Smooth muscle cell (in vitro differentiated cells): Measurements from ENCODE around the gene PIK3R2. TPM values are rescaled to one million over a fixed set of nuclear protein-coding genes. Genes with fewer than 3 reads are reported as not detected.

Experiments
- DNase-seq: peaks from one replicate; lab custom pipeline; 2025; ENCODE audit not compliant: unreplicated experiment; lab: John Stamatoyannopoulos, UW
- H2AFZ ChIP-seq: fragments of 200-600 bp; sonication (generic); 2 replicates; pipeline ENCODE4 v1.6.0; 2016; ENCODE audit warnings: antibody characterized with exemption, low read depth, mild to moderate bottlenecking
- H3F3A ChIP-seq: fragments of 200-600 bp; sonication (generic); 2 replicates; pipeline ENCODE4 v1.6.0; 2017; ENCODE audit warnings: antibody characterized with exemption, low read depth
- H3K27ac ChIP-seq: fragments of 200-600 bp; sonication (generic); 2 replicates; pipeline ENCODE4 v1.5.1; 2016; ENCODE audit warnings: low read depth, mild to moderate bottlenecking
- H3K27me3 ChIP-seq: fragments of 200-600 bp; sonication (generic); 2 replicates; pipeline ENCODE4 v1.6.1; 2016; ENCODE audit warnings: low read depth, mild to moderate bottlenecking
- H3K36me3 ChIP-seq: fragments of 200-600 bp; sonication (generic); 2 replicates; pipeline ENCODE4 v1.5.1; 2016; ENCODE audit warnings: low read depth
- H3K4me1 ChIP-seq: fragments of 200-600 bp; sonication (generic); 2 replicates; pipeline ENCODE4 v1.5.1; 2016; ENCODE audit warnings: low read depth
- H3K4me2 ChIP-seq: fragments of 200-600 bp; sonication (generic); 2 replicates; pipeline ENCODE4 v1.6.0; 2016; ENCODE audit warnings: mild to moderate bottlenecking
- H3K4me3 ChIP-seq: fragments of 200-600 bp; sonication (generic); 2 replicates; pipeline ENCODE4 v1.5.1; 2016; ENCODE audit warnings: mild to moderate bottlenecking
- H3K79me2 ChIP-seq: fragments of 200-600 bp; sonication (generic); 2 replicates; pipeline ENCODE4 v1.6.0; 2016; ENCODE audit warnings: low read depth, mild to moderate bottlenecking
- H3K9ac ChIP-seq: fragments of 200-600 bp; sonication (generic); 2 replicates; pipeline ENCODE4 v1.6.0; 2016; ENCODE audit warnings: low read depth
- H3K9me3 ChIP-seq: fragments of 200-600 bp; sonication (generic); replicated peaks from 2 replicates; pipeline ENCODE4 v1.5.1; 2016; ENCODE audit warnings: low read depth
- H4K20me1 ChIP-seq: fragments of 200-600 bp; sonication (generic); 2 replicates; pipeline ENCODE4 v1.6.0; 2016; ENCODE audit warnings: low read depth
- WGBS: methylation state at CpG from one replicate; pipeline ENCODE4 v1.1.7; 2016; ENCODE audit warnings: low lambda C conversion rate; 5-methylcytosine and 5-hydroxymethylcytosine counted together
- polyA plus RNA-seq: library from polyadenylated mRNA; unstranded; fragments of >200 nt; fragmentation: Nextera tagmentation; extraction: Ambion mirVana; gene quantifications from 2 replicates; pipeline ENCODE4 v1.2.1, GENCODE V29; 2016
- total RNA-seq: library from RNA; depleted of rRNA; stranded (reverse); fragments of >200 nt; gene quantifications from 2 replicates; pipeline ENCODE4 v1.2.3, GENCODE V29; 2014
- TF ChIP-seq, protein P1 (sequence below): fragments of 200-600 bp; sonication (generic); IDR thresholded peaks from 2 replicates; pipeline ENCODE4 v1.5.1; 2017; ENCODE audit warnings: borderline replicate concordance, mild to moderate bottlenecking, antibody characterized with exemption; ENCODE audit not compliant: insufficient read depth, poor library complexity, severe bottlenecking

Gene PIK3R2
- total and polyA plus RNA-seq, 2 experiments from 2014 or later, result 22.9 to 50.1 TPM

DNA sequence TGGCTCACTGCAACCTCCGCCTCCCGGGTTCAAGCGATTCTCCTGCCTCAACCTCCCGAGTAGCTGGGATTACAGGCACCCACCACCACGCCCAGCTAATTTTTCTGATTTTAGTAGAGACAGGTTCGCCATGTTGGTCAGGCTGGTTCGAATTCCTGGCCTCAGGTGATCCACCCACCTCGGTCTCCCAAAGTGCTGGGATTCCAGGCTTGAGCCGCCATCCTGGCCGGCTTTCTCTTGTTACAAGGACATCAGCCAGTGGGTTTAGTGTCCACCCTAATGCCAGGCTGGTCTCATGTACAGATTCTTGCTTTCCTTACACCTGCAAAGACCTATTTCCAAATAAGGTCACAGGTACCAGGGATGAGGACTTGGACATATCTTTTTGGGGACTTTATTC is 6.8 kb downstream of the PIK3R2 start:
- Histone ChIP-seq H2AFZ (no peak overlapping the region), H3K36me3 (no peaks in the 10 kb centered on the region), H3F3A (no peaks in the 10 kb centered on the region), H4K20me1 (peaks cover 33% of the 10 kb centered on the region), H3K4me3 (no peak overlapping the region), H3K4me1 (peaks cover 3% of the 10 kb centered on the region), H3K9me3 (no peaks in the 10 kb centered on the region), H3K79me2 (peaks cover 9% of the 10 kb centered on the region), H3K27me3 (no peaks in the 10 kb centered on the region), H3K27ac (no peak overlapping the region), H3K4me2 (no peak overlapping the region), H3K9ac (no peak overlapping the region)
- TF ChIP-seq, protein P1, sequence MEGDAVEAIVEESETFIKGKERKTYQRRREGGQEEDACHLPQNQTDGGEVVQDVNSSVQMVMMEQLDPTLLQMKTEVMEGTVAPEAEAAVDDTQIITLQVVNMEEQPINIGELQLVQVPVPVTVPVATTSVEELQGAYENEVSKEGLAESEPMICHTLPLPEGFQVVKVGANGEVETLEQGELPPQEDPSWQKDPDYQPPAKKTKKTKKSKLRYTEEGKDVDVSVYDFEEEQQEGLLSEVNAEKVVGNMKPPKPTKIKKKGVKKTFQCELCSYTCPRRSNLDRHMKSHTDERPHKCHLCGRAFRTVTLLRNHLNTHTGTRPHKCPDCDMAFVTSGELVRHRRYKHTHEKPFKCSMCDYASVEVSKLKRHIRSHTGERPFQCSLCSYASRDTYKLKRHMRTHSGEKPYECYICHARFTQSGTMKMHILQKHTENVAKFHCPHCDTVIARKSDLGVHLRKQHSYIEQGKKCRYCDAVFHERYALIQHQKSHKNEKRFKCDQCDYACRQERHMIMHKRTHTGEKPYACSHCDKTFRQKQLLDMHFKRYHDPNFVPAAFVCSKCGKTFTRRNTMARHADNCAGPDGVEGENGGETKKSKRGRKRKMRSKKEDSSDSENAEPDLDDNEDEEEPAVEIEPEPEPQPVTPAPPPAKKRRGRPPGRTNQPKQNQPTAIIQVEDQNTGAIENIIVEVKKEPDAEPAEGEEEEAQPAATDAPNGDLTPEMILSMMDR, result no peak
- whole genome bisulfite sequencing, result 95% methylated on average over 10 of the region's 10 CpGs
- no peak for DNase-seq

DNA sequence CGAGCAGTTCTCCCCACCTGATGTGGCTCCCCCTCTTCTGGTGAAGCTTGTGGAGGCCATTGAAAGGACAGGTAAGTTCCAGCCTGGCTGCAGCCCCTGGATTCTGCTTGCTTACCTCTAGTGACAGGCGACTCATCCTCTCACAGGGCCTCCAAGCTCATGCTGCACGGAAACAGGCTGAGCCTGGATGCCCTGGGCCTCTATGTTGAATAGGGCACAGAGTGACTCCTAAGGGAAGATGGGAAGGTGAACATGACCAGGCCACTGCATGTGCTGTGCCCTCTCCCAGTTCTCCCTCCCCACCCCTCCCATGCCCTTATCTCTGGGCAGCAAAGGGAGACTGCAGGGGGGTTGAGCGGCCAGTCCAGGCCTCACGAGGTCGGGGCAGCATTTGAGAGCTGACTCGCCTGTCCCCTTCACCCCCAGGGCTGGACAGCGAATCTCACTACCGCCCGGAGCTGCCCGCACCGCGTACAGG is 7.6 kb downstream of the PIK3R2 start:
- H3K36me3 ChIP-seq, result no peaks in the 10 kb centered on the region
- H3F3A ChIP-seq, result no peaks in the 10 kb centered on the region
- peaks cover 26% of the 10 kb centered on the region for H4K20me1 ChIP-seq
- WGBS, result 93% methylated on average over 13 of the region's 13 CpGs
- H3K27ac ChIP-seq, result no peak overlapping the region
- no peak overlapping the region for H3K9ac ChIP-seq
- H3K27me3 ChIP-seq, result no peaks in the 10 kb centered on the region
- H3K9me3 ChIP-seq, result no peaks in the 10 kb centered on the region
- no peak overlapping the region for H3K4me3 ChIP-seq
- TF ChIP-seq, protein P1, result no peak
- peak overlapping the region; percentile 76 for H3K4me2 ChIP-seq
- H2AFZ ChIP-seq, result no peak overlapping the region
- DNase-seq, result no peak
- peaks cover 3% of the 10 kb centered on the region for H3K79me2 ChIP-seq
- peaks cover 3% of the 10 kb centered on the region for H3K4me1 ChIP-seq

DNA sequence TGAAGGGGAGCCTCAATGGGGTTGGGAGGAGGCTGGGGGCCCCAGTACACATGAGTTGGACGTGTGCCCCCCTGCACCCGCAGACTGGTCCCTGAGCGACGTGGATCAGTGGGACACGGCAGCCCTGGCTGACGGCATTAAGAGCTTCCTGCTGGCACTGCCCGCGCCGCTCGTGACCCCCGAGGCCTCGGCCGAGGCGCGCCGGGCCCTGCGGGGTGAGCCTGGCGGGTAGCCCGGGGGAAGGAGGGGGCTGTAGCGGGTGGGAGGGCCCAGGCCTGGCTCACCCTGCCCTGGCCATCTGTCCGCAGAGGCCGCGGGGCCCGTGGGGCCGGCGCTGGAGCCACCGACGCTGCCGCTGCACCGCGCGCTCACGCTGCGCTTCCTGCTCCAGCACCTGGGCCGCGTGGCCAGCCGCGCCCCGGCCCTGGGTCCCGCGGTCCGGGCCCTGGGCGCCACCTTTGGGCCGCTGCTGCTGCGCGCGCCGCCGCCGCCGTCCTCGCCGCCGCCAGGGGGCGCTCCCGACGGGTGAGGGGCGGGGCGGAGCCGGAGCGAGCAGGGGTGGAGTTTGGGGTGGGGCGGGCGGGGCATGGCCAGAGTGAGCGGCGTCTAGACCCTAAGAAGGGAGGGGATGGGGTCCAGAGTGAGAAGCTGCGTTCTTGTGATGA is 8.1 kb downstream of the PIK3R2 start:
- H3K27ac ChIP-seq, result no peak overlapping the region
- 25% methylated on average over 58 of the region's 66 CpGs for WGBS
- H3K79me2 ChIP-seq, result no peaks in the 10 kb centered on the region
- no peaks in the 10 kb centered on the region for H3F3A ChIP-seq
- no peak overlapping the region for H3K9ac ChIP-seq
- TF ChIP-seq, protein P1, result peak; percentile 58
- no peak overlapping the region for H2AFZ ChIP-seq
- H3K4me2 ChIP-seq, result peak overlapping the region; percentile 76
- H3K4me1 ChIP-seq, result peaks cover 3% of the 10 kb centered on the region
- no peaks in the 10 kb centered on the region for H3K36me3 ChIP-seq
- peak; percentile 16 for DNase-seq
- peaks cover 23% of the 10 kb centered on the region for H4K20me1 ChIP-seq
- no peaks in the 10 kb centered on the region for H3K27me3 ChIP-seq
- no peaks in the 10 kb centered on the region for H3K9me3 ChIP-seq
- H3K4me3 ChIP-seq, result peak overlapping the region; percentile 29

DNA sequence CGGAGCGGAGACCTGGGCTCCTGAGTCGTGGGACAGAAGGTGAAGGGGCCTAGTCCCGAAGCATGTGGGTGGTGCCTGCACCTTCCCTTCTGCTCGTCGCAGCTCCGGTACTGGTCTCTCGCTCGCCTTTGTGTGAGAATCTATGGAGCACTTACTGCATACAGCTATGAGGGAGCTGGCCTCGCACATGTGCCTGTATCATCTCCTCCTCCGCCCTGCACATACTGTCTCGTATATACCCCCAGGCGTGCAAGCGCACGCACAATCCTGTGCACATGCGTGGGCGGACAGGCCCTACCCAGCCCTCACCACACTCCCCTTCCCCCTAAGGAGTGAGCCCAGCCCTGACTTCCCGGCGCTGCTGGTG is 8.7 kb downstream of the PIK3R2 start:
- DNase-seq, result no peak
- H3K27me3 ChIP-seq, result no peaks in the 10 kb centered on the region
- 86% methylated on average over 18 of the region's 19 CpGs for WGBS
- H3K9me3 ChIP-seq, result no peaks in the 10 kb centered on the region
- no peaks in the 10 kb centered on the region for H3K36me3 ChIP-seq
- H3K4me2 ChIP-seq, result peak overlapping the region; percentile 76
- no peak overlapping the region for H3K4me3 ChIP-seq
- H3F3A ChIP-seq, result no peaks in the 10 kb centered on the region
- peaks cover 22% of the 10 kb centered on the region for H4K20me1 ChIP-seq
- H2AFZ ChIP-seq, result no peak overlapping the region
- TF ChIP-seq, protein P1, result no peak
- H3K4me1 ChIP-seq, result peaks cover 3% of the 10 kb centered on the region
- H3K79me2 ChIP-seq, result no peaks in the 10 kb centered on the region
- no peak overlapping the region for H3K27ac ChIP-seq
- H3K9ac ChIP-seq, result no peak overlapping the region
